GM12878 (cell line): ENCODE measurements around the gene GNL3. TPM values are rescaled to one million over a fixed set of nuclear protein-coding genes. Genes with fewer than 3 reads are reported as not detected.

Experiments used
- ATF3 ChIP-seq: IDR thresholded peaks from 2 replicates; pipeline ENCODE4 v1.6.1; 2011; ENCODE audit warnings: low read depth, mild to moderate bottlenecking, low read length, moderate library complexity, borderline replicate concordance; ENCODE audit errors: extremely low read depth
- BCLAF1 ChIP-seq: fragments of 450-650 bp; IDR thresholded peaks from 2 replicates; pipeline ENCODE4 v1.6.1; 2017; ENCODE audit warnings: antibody characterized with exemption, mild to moderate bottlenecking, moderate library complexity
- CEBPB ChIP-seq, 2 experiments: fragments of 150-350 bp in 1 of 2; IDR thresholded peaks; 2 replicates each; pipeline ENCODE4 v1.6.1; 2012 to 2014; ENCODE audit warnings: low read depth in 2 of 2, low read length in 2 of 2, borderline replicate concordance in 1 of 2, inconsistent platforms in 1 of 2
- DPF2 ChIP-seq: fragments of 450-650 bp; IDR thresholded peaks from 2 replicates; pipeline ENCODE4 v1.6.1; 2017; ENCODE audit warnings: mild to moderate bottlenecking
- ELK1 ChIP-seq: IDR thresholded peaks from 2 replicates; pipeline ENCODE4 v1.6.1; 2012; ENCODE audit warnings: low read depth, low read length, improper control_type of control experiment
- EP300 ChIP-seq, 2 experiments: fragments of 150-350 bp in 1 of 2; IDR thresholded peaks; 2 replicates each; pipeline ENCODE4 v1.6.1; 2011 to 2012; ENCODE audit warnings: low read depth in 2 of 2, low read length in 2 of 2, borderline replicate concordance in 1 of 2, improper control_type of control experiment in 1 of 2, inconsistent platforms in 1 of 2; ENCODE audit not compliant: control insufficient read depth in 1 of 2
- ESRRA ChIP-seq: IDR thresholded peaks from 2 replicates; pipeline ENCODE4 v1.6.1; 2012; ENCODE audit warnings: mild to moderate bottlenecking, low read length, improper control_type of control experiment
- ETV6 ChIP-seq, 2 experiments: fragments of 450-650 bp in 1 of 2; IDR thresholded peaks in 1 of 2; conservative IDR thresholded peaks in 1 of 2; 2 replicates each; pipeline ENCODE4 v1.6.1; 2014; ENCODE audit warnings: antibody characterized with exemption in 1 of 2, borderline replicate concordance in 1 of 2, low read depth in 1 of 2, mild to moderate bottlenecking in 1 of 2, moderate library complexity in 1 of 2
- GATAD2B ChIP-seq: fragments of 450-650 bp; conservative IDR thresholded peaks from 2 replicates; pipeline ENCODE4 v1.6.1; 2017; ENCODE audit warnings: low read depth, mild to moderate bottlenecking, moderate library complexity
- IRF4 ChIP-seq: IDR thresholded peaks from 2 replicates; pipeline ENCODE4 v1.6.1; 2011; ENCODE audit warnings: low read depth, low read length
- KAT2A ChIP-seq: conservative IDR thresholded peaks from 2 replicates; pipeline ENCODE4 v1.6.1; 2011; ENCODE audit warnings: low read depth, low read length; ENCODE audit not compliant: control insufficient read depth
- MLLT1 ChIP-seq: fragments of 450-650 bp; IDR thresholded peaks from 2 replicates; pipeline ENCODE4 v1.6.1; 2016; ENCODE audit warnings: mild to moderate bottlenecking
- NBN ChIP-seq: fragments of 450-650 bp; IDR thresholded peaks from 2 replicates; pipeline ENCODE4 v1.6.1; 2016
- PKNOX1 ChIP-seq: fragments of 450-650 bp; IDR thresholded peaks from 2 replicates; pipeline ENCODE4 v1.6.1; 2016; ENCODE audit warnings: mild to moderate bottlenecking
- POLR2A ChIP-seq: IDR thresholded peaks from 2 replicates; pipeline ENCODE4 v1.6.1; 2011; ENCODE audit warnings: low read depth, mild to moderate bottlenecking, low read length
- POLR2AphosphoS2 ChIP-seq: IDR thresholded peaks from 2 replicates; pipeline ENCODE4 v1.6.1; 2011; ENCODE audit warnings: low read depth, mild to moderate bottlenecking, low read length, improper control_type of control experiment, moderate library complexity
- SMARCA5 ChIP-seq: fragments of 450-650 bp; IDR thresholded peaks from 2 replicates; pipeline ENCODE4 v1.6.1; 2017; ENCODE audit warnings: mild to moderate bottlenecking
- TBL1XR1 ChIP-seq: IDR thresholded peaks from 2 replicates; pipeline ENCODE4 v1.6.1; 2012; ENCODE audit warnings: low read depth, low read length, improper control_type of control experiment
- USF1 ChIP-seq: IDR thresholded peaks from 2 replicates; pipeline ENCODE4 v1.6.1; 2011; ENCODE audit warnings: borderline replicate concordance, low read depth, mild to moderate bottlenecking, moderate library complexity, mixed read lengths, low read length; ENCODE audit not compliant: insufficient read depth; ENCODE audit errors: extremely low read length
- YY1 ChIP-seq: IDR thresholded peaks from 2 replicates; pipeline ENCODE4 v1.6.1; 2011; ENCODE audit warnings: low read depth, mild to moderate bottlenecking, low read length
- ZNF622 ChIP-seq: fragments of 450-650 bp; IDR thresholded peaks from 2 replicates; pipeline ENCODE4 v1.6.1; 2017; ENCODE audit warnings: mild to moderate bottlenecking, inconsistent platforms
- polyA plus RNA-seq, 11 experiments: library from polyadenylated mRNA; depleted of rRNA in 4 of 11; unstranded in 6 of 11; stranded (reverse) in 5 of 11; fragments of >200 nt; fragmentation: Nextera tagmentation in 4 of 11; fragmentation: Illumina TruSeq in 1 of 11; extraction: Ambion mirVana in 4 of 11; extraction: Trizol in 1 of 11; gene quantifications; 1 replicate in 1 of 11; 2 replicates in 10 of 11; pipeline versions ENCODE4 v1.2.1 to v1.2.3, GENCODE V29; 2011 to 2016; ENCODE audit warnings: inconsistent platforms in 2 of 11, missing spikeins in 2 of 11, low read depth in 1 of 11
- total RNA-seq, 4 experiments: library from RNA; depleted of rRNA in 3 of 4; stranded (reverse); fragments of >200 nt in 3 of 4; fragmentation: Illumina TruSeq in 1 of 4; extraction: Trizol in 1 of 4; gene quantifications; 2 replicates each; pipeline versions ENCODE4 v1.2.1 to v1.2.3, GENCODE V29; 2013 to 2021

GNL3 gene
- total and polyA plus RNA-seq, 10 of the 15 experiments (the other 5 are each of a cell fraction or from before 2014, with no cell fraction given), result 172 to 368 (median 257) TPM

- peak; percentile 61; the same call in 1 of the 2 replicates for TF ChIP-seq MLLT1
- TF ChIP-seq ATF3, result no peak
- TF ChIP-seq TBL1XR1, result no peak
- peak; percentile 54 for TF ChIP-seq POLR2AphosphoS2
- peak; percentile 45 for TF ChIP-seq PKNOX1
- TF ChIP-seq POLR2A, result peak; percentile 93
- TF ChIP-seq USF1, result no peak
- peak; percentile 86 for TF ChIP-seq DPF2
- TF ChIP-seq GATAD2B, result peak; percentile 84
- peak; percentile 69 for TF ChIP-seq ELK1
- no peak for TF ChIP-seq CEBPB (IDR thresholded peaks at IDR 0.05; ENCODE audit: borderline replicate concordance in 1 of 2, low read depth in 2 of 2, low read length in 2 of 2)
- no peak for TF ChIP-seq ZNF622
- no peak; the same call in none of the 2 replicates for TF ChIP-seq SMARCA5
- no peak for TF ChIP-seq EP300 (IDR thresholded peaks at IDR 0.05; ENCODE audit: borderline replicate concordance in 1 of 2, control insufficient read depth in 1 of 2, low read depth in 2 of 2, low read length in 2 of 2)
- no peak for TF ChIP-seq ETV6 (conservative IDR thresholded peaks at IDR 0.05 in 1 of 2, IDR thresholded peaks at IDR 0.05 in 1 of 2; ENCODE audit: borderline replicate concordance in 1 of 2, low read depth in 1 of 2)
- TF ChIP-seq KAT2A, result no peak
- 0 out of 2 replicates have a peak, but pooled peaks have one; percentile 49 for TF ChIP-seq NBN
- peak; percentile 97 for TF ChIP-seq YY1
- TF ChIP-seq IRF4, result no peak
- TF ChIP-seq ESRRA, result no peak
- no peak for TF ChIP-seq BCLAF1
Observed at GRCh38 chr3:52705688-52706686, 20.2 kb downstream of the GNL3 start, which contains the start of the genes GLT8D1 and SPCS1 (continued).
